Stimulated activated CD4-positive, alpha-beta T cell treated with anti-CD3 and anti-CD28 coated beads, Interleukin-15, amount 100 ng/mL, for 48 hours (primary cell): ENCODE results near the gene TBC1D21.

ENCODE experiments used
- DNase-seq, 2 donors: peaks; one replicate each; pipeline ENCODE4 v3.0.0-alpha.2; 2020; ENCODE audit warnings: low read depth in 2 of 2

Gene TBC1D21

GRCh38 chr15:73873456-73873855 is at the start of gene TBC1D21:
Gene TBC1D21, plus strand, starts transcription at chr15:73873564. Its CDS starts 146 bp downstream, at chr15:73873710.
- no peak for DNase-seq

GRCh38 chr15:73826711-73827251 is 46.6 kb upstream of the TBC1D21 start:
- no peak for DNase-seq

- no peak for DNase-seq
These were observed 43.8 kb upstream of the TBC1D21 start for GRCh38 chr15:73829523-73829922.

- no peak for DNase-seq
These were observed 40.7 kb upstream of the TBC1D21 start for GRCh38 chr15:73832657-73833056.

GRCh38 chr15:73836845-73837244 is 36.5 kb upstream of the TBC1D21 start:
- DNase-seq, result no peak

- no peak for DNase-seq
These were observed 34.4 kb upstream of the TBC1D21 start for GRCh38 chr15:73838831-73839426.

- no peak for DNase-seq
These were observed 33.5 kb upstream of the TBC1D21 start for GRCh38 chr15:73839699-73840377.

GRCh38 chr15:73840771-73841170 is 32.6 kb upstream of the TBC1D21 start:
- DNase-seq, result no peak

- no peak for DNase-seq
These were observed 31.3 kb upstream of the TBC1D21 start for GRCh38 chr15:73841756-73842725.

- no peak for DNase-seq
These were observed 29.6 kb upstream of the TBC1D21 start for GRCh38 chr15:73843787-73844186.

DNA sequence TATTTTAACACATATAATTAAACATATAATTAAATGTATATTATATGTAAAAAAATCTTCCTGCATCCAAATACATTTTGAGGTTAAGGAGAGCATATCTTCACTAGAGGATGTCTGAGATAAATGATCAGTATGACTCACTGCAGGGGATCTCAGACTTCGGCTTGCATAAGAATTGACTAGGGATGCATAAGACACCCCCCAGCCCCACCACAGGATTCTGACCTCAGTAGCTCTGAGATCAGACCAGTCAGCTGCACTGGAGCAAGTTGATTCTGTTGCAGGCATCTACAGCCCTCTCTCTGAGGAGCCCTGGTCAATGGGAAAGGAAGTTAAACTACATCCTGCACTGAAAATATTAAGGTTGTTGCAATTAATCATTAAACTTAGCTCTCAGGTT is 29.0 kb upstream of the TBC1D21 start:
- DNase-seq, result no peak

- DNase-seq, result no peak
These were observed 27.9 kb upstream of the TBC1D21 start for GRCh38 chr15:73845507-73845906.

DNA sequence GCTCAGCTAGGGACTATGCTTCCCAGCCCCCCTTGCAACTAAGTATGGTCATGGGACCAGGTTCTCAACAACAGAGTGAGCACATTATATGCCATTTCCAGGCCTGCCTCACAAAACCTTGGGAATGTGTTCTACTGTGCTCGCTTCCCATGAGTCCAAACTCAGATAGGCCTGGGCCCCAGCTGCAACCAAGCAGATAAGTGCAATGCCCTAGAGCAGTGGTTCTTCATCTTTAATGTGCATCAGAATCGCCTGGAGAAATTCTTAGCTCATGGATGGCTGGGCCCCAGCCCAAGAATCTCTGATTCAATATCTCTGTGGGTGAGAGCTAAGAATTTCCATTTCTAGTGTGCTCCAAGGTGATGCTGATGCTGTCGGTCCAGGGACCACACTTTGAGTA is 27.5 kb upstream of the TBC1D21 start:
- no peak for DNase-seq

DNA sequence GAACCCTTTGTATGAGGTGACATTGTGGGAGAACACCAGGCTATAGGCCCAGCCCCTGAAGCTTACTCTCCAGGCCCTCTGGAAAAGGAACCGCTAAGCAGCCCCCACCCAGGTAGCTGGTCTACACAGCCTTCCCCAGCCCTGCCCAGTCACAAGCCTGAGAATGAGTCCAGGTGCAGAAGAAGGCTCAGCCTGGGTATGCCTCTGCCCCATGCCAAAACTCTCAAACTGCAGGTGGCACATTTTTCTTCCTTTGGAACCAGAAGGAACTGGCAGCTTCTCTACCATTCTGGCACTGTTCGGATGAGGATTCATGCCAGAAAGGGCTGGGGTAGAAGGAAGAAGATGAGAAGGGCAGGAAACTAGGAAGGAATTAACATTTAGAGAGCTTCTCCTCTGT is 23.7 kb upstream of the TBC1D21 start:
- DNase-seq, result no peak

- DNase-seq, result no peak
These were observed 23.1 kb upstream of the TBC1D21 start for GRCh38 chr15:73850228-73850627.

- DNase-seq, result peak in 1 of 2 donors; percentile 27
These were observed 21.7 kb upstream of the TBC1D21 start for GRCh38 chr15:73851689-73852088.

- no peak for DNase-seq
These were observed 20.9 kb upstream of the TBC1D21 start for GRCh38 chr15:73852507-73852906.

DNA sequence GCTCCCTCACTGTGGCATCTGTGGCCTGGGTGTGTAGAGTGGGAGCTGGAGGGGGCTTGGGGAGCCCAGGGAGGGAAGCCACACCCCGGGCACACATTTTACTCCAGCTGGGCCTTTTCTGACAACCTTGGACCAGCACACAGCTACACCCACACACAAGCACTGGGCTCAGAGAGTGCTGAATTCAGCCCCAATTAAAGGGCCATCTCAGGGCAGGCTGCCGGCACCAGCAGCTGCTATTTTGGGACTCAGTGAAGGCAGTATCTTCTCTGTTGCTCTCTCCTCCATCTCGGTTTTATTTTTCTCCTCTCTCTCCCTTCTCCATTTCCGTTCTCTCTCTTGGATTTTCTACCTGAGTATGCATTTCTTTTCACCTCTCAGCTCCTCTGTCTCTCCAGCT is 19.1 kb upstream of the TBC1D21 start:
- no peak for DNase-seq

GRCh38 chr15:73856458-73857192 is 16.7 kb upstream of the TBC1D21 start:
- no peak for DNase-seq

DNA sequence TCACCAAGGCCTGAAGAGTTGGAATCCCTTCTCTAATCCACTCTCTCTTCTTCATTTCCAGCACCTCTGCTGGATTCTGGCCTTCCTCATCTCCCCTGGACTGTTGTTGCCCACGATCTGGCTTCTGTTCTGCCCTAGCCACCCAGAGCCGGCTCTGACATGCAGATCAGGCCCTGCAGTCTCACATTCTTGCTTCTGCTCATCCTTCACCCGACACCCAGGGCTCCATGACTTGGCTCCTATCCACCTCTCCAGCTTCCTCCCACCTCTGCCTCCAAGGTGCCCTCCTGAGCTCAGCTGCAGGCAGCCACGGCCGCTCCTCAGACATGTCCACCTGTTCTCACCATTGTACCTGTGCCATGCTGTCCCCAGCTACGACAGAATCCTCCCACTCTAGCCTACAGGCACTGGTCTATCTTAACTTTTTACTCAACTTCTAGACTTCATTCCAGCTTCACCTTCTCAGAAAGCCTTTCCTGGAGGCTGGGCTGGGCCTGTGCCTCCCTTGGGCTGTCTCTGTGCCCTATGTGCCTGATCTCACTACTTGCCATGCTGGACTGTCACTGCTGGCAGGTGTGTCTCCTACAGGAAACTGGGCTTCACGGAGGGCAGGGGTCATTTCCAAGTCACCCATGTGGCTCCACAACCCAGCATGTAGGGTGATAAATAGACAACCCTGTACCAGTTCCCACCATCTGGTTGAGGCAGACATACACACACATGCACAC is 16.0 kb upstream of the TBC1D21 start:
- DNase-seq, result no peak

DNA sequence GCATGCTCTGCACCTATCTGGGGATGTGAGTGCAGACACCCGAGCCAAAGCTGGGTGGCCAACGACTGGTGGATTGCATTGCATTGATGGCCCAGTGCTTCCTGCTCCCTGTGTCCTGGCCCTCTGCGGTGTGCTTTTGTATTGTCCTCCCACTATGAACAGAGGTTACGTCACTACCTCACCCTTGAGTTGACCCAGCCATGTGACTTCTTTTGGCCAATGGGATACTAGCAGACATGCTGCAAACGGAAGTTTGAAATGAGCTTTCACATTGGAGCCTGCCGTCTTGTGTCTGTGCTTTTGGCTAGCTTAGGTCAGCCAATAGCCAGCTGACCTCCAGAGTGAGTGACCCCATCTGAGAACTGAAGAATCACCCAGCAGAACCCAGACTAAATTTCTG is 15.3 kb upstream of the TBC1D21 start:
- DNase-seq, result no peak
